ENCODE measurements around the gene KRT6A. TPM values are rescaled to one million over a fixed set of nuclear protein-coding genes. Genes with fewer than 3 reads are reported as not detected.

The KRT6A gene
- total RNA-seq, 1 donor from 2014 or later = not detected

DNA sequence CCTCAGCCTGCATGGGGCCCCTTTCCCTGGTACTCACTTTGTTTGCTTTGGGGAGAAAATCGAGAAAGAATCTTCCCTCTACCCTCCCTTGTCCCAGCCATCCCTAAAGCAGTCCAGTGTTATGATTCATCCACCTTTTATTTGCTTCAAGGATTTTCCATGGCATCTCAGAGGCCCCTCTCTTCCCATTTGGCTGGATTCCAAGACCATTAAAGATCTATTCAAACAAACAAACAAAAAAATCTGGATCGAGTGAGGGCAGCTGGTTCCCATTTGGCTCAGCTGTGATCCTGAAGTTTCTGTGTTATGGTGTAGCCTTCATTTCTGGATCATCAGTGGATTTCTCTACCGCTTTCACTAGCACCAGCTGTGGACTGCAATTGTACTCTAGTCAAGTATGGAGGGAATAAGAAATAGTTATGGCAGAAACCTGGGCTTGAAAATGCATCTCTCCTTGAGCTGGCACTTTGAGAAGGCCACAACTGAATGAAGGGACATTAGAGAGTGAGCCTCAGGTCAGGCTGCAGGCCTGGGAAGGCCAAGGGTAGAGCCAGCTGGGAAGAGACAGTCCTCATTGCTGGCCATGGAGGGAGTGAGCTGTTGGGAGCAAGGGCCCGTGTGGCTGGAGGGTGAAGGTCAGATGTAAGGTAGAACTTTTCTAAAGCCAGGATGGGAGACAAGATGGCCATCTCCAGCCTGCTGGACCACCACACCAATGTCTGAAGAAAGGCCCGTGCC lies 46.2 kb upstream of the KRT6A start:
- TF ChIP-seq, protein P1, sequence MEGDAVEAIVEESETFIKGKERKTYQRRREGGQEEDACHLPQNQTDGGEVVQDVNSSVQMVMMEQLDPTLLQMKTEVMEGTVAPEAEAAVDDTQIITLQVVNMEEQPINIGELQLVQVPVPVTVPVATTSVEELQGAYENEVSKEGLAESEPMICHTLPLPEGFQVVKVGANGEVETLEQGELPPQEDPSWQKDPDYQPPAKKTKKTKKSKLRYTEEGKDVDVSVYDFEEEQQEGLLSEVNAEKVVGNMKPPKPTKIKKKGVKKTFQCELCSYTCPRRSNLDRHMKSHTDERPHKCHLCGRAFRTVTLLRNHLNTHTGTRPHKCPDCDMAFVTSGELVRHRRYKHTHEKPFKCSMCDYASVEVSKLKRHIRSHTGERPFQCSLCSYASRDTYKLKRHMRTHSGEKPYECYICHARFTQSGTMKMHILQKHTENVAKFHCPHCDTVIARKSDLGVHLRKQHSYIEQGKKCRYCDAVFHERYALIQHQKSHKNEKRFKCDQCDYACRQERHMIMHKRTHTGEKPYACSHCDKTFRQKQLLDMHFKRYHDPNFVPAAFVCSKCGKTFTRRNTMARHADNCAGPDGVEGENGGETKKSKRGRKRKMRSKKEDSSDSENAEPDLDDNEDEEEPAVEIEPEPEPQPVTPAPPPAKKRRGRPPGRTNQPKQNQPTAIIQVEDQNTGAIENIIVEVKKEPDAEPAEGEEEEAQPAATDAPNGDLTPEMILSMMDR (IDR thresholded peaks at IDR 0.05; ENCODE audit: unreplicated experiment) = no peak
- H3K27me3 Mint-ChIP-seq = peaks cover 12% of the 10 kb centered on the region
- no peak overlapping the region for H3K4me3 Mint-ChIP-seq (ENCODE audit: low read depth)
- H3K27ac Mint-ChIP-seq = no peak overlapping the region
- H3K36me3 Mint-ChIP-seq (ENCODE audit: insufficient read depth) = no peaks in the 10 kb centered on the region
- no peaks in the 10 kb centered on the region for H3K4me1 Mint-ChIP-seq (ENCODE audit: low read depth)
- no peaks in the 10 kb centered on the region for H3K9me3 Mint-ChIP-seq (ENCODE audit: low read depth)
- DNase-seq (ENCODE audit: low spot score, unreplicated experiment) = no peak

DNA sequence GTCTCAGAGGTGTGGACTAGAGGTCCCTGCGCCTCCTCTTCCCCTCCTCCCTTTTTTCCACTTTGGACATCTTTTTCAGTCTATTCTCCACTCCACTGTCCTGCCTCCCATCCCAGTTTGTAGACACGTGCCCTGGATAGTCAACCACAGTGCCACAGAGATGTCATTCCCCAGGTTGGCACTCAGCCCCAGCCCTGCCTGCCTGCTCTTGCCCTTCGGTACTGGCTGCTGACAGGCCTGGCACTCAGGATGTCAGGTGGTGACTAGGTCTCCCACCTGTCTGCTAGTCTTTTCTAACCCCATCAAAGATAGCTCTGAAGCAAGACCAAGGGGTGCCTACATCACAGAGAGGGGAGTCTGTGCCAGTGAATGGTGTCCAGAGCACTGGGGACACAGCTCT lies 44.0 kb upstream of the KRT6A start:
- TF ChIP-seq, protein P1 (IDR thresholded peaks at IDR 0.05; ENCODE audit: unreplicated experiment) = no peak
- H3K27ac Mint-ChIP-seq = no peak overlapping the region
- no peak for DNase-seq (ENCODE audit: low spot score, unreplicated experiment)
- no peaks in the 10 kb centered on the region for H3K36me3 Mint-ChIP-seq (ENCODE audit: insufficient read depth)
- H3K4me1 Mint-ChIP-seq (ENCODE audit: low read depth) = no peaks in the 10 kb centered on the region
- H3K9me3 Mint-ChIP-seq (ENCODE audit: low read depth) = no peaks in the 10 kb centered on the region
- H3K27me3 Mint-ChIP-seq = peaks cover 16% of the 10 kb centered on the region
- H3K4me3 Mint-ChIP-seq (ENCODE audit: low read depth) = no peak overlapping the region

DNA sequence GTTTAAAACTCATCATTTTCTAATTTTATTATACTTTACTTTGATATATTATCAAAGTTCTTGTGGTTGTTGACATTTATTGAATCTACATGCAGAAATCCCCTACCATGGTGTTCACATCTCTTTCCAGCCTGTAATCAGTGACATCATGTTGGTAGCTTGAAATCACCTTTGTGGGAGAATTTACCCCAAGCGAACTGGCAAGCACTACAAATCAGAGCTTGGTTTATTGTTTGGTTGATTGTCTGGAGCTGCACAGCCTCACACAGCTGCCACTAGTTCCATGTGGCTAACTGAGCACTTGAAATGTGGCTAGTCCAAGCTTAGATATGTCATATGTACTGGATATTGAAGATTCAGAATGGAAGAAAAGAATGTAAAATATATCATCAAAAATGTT lies 42.5 kb upstream of the KRT6A start:
- Mint-ChIP-seq H3K27me3 (peaks cover 21% of the 10 kb centered on the region), H3K4me3 (ENCODE audit: low read depth) (no peak overlapping the region)

DNA sequence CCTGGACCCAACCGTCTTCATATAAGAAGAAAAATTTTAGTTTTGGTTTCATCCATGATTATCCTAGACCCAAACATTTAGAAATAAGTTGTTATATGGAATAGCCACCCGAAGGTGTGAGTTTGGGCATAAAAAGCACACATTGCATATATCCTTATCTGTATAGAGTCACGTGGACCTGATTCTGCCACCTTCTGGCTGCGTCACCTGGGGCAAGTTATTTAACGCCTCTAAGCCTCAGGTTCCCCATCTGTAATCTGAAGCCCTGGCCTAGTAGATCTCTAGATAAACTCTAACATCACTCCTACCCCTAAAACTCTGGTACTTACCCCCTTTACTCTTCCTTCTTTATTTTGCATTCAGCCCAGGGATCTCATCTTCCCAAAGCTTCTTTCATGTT lies 41.4 kb upstream of the KRT6A start:
- no peaks in the 10 kb centered on the region for H3K9me3 Mint-ChIP-seq (ENCODE audit: low read depth)
- H3K27me3 Mint-ChIP-seq = peaks cover 21% of the 10 kb centered on the region
- H3K4me1 Mint-ChIP-seq (ENCODE audit: low read depth) = no peaks in the 10 kb centered on the region
- no peak for DNase-seq (ENCODE audit: low spot score, unreplicated experiment)
- TF ChIP-seq, protein P1 (IDR thresholded peaks at IDR 0.05; ENCODE audit: unreplicated experiment) = no peak
- no peak overlapping the region for H3K4me3 Mint-ChIP-seq (ENCODE audit: low read depth)
- no peaks in the 10 kb centered on the region for H3K36me3 Mint-ChIP-seq (ENCODE audit: insufficient read depth)
- H3K27ac Mint-ChIP-seq = no peak overlapping the region

More for the DNA sequence above, 42.5 kb upstream of the KRT6A start:
- no peak overlapping the region for H3K27ac Mint-ChIP-seq
- H3K4me1 Mint-ChIP-seq (ENCODE audit: low read depth) = no peaks in the 10 kb centered on the region
- H3K36me3 Mint-ChIP-seq (ENCODE audit: insufficient read depth) = no peaks in the 10 kb centered on the region
- H3K9me3 Mint-ChIP-seq (ENCODE audit: low read depth) = no peaks in the 10 kb centered on the region
- DNase-seq (ENCODE audit: low spot score, unreplicated experiment) = no peak
- TF ChIP-seq, protein P1 (IDR thresholded peaks at IDR 0.05; ENCODE audit: unreplicated experiment) = no peak

DNA sequence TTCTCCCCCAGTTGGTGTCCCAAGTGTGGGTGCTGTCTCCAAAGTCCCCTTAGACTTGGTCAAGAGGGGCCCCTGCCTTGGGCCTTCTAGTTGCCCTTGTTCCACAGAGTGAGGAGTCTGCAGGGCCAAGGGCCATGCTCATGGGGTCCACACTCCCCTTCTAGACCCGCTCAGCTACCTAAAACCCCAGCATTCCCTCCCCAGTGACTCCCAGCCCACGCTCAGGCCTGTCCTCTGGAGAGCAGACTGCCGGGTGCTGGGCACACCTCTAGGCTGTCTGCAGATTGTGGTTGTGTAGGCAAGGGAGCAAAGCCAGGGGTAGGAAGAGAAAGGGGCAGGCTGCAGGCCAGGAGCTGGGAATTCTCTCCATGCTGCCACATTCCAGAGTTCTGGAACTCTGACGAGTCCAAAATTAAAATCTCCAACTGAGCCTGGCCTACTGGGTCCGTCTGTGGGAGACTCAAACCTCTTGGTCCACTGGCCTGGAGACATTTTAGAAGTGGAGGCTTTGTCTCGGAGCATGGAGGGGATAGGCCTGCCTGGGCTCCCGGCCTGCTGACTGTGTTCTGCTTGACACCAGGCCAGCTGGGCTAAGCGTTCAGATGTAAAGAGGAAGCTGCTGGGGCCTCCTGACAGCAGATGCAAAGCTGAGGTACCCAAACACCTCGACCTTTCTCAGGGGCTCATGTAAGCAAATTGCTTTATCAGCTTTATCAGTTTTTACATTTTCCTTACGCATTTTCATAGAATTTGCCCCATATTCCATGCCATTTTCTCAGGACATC lies 40.8 kb upstream of the KRT6A start:
- DNase-seq (ENCODE audit: low spot score, unreplicated experiment) = no peak
- Mint-ChIP-seq H3K9me3 (ENCODE audit: low read depth) (no peaks in the 10 kb centered on the region), H3K27me3 (peaks cover 17% of the 10 kb centered on the region), H3K27ac (no peak overlapping the region), H3K4me1 (ENCODE audit: low read depth) (no peaks in the 10 kb centered on the region), H3K36me3 (ENCODE audit: insufficient read depth) (no peaks in the 10 kb centered on the region), H3K4me3 (ENCODE audit: low read depth) (no peak overlapping the region)
- TF ChIP-seq, protein P1 (IDR thresholded peaks at IDR 0.05; ENCODE audit: unreplicated experiment) = no peak

Measured in progenitor cell of endocrine pancreas (in vitro differentiated cells).